ENCODE measurements around the gene FAM83G. TPM values are rescaled to one million over a fixed set of nuclear protein-coding genes. Genes with fewer than 3 reads are reported as not detected.

Gene FAM83G
- total and polyA plus RNA-seq, 8 donors, result 2.9 to 12.1 (median 3.6) TPM

- H3K4me1 ChIP-seq, result peaks cover 0 to 28% of the 10 kb centered on the region in 2 donors
- no peaks in the 10 kb centered on the region for H3K9me3 ChIP-seq
- TF ChIP-seq, protein P1, sequence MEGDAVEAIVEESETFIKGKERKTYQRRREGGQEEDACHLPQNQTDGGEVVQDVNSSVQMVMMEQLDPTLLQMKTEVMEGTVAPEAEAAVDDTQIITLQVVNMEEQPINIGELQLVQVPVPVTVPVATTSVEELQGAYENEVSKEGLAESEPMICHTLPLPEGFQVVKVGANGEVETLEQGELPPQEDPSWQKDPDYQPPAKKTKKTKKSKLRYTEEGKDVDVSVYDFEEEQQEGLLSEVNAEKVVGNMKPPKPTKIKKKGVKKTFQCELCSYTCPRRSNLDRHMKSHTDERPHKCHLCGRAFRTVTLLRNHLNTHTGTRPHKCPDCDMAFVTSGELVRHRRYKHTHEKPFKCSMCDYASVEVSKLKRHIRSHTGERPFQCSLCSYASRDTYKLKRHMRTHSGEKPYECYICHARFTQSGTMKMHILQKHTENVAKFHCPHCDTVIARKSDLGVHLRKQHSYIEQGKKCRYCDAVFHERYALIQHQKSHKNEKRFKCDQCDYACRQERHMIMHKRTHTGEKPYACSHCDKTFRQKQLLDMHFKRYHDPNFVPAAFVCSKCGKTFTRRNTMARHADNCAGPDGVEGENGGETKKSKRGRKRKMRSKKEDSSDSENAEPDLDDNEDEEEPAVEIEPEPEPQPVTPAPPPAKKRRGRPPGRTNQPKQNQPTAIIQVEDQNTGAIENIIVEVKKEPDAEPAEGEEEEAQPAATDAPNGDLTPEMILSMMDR (IDR thresholded peaks at IDR 0.05), result no peak
- intact Hi-C loops (cut with DNase I), result no loop called here
- no peaks in the 10 kb centered on the region for H3K27me3 ChIP-seq
- peaks cover 0 to 23% of the 10 kb centered on the region in 2 donors for H3K36me3 ChIP-seq
- no peak for DNase-seq
- ATAC-seq, result no peak
- no peak overlapping the region for H3K4me3 ChIP-seq
- peak overlapping the region in 1 of 2 donors; percentile 43 for H3K27ac ChIP-seq
Observed at GRCh38 chr17:18968345-18968744, 36.2 kb downstream of the FAM83G start.

DNA sequence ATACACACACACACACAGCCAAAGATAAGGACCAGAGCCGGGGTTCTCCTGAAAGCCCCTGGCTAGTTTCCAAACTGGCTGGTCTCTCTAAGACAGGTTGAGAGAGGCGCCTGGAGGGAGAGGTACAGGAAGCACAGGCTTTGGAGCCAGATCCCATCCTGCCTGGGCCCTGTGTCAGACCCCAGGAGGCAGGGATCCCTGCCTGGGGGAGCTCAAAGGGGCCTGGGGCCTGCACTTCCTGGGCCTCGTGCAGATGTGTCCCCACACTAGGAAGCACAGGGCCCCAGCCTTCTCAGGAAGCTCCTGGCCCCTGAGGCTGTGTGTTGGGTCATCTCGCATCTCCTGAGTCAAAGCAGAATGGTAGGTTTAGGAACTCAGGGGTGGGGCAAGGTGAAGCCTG lies 36.6 kb downstream of the FAM83G start:
- Histone ChIP-seq H3K36me3 (peaks cover 0 to 23% of the 10 kb centered on the region in 2 donors), H3K4me3 (no peak overlapping the region), H3K27ac (peak overlapping the region in 1 of 2 donors; percentile 21), H3K27me3 (no peaks in the 10 kb centered on the region), H3K4me1 (peaks cover 0 to 28% of the 10 kb centered on the region in 2 donors), H3K9me3 (no peaks in the 10 kb centered on the region)
- DNase-seq (peak in 1 of 4 donors; percentile 44), ATAC-seq (no peak)
- TF ChIP-seq, protein P1 (IDR thresholded peaks at IDR 0.05), result no peak
- intact Hi-C loops (cut with DNase I), result no loop called here

DNA sequence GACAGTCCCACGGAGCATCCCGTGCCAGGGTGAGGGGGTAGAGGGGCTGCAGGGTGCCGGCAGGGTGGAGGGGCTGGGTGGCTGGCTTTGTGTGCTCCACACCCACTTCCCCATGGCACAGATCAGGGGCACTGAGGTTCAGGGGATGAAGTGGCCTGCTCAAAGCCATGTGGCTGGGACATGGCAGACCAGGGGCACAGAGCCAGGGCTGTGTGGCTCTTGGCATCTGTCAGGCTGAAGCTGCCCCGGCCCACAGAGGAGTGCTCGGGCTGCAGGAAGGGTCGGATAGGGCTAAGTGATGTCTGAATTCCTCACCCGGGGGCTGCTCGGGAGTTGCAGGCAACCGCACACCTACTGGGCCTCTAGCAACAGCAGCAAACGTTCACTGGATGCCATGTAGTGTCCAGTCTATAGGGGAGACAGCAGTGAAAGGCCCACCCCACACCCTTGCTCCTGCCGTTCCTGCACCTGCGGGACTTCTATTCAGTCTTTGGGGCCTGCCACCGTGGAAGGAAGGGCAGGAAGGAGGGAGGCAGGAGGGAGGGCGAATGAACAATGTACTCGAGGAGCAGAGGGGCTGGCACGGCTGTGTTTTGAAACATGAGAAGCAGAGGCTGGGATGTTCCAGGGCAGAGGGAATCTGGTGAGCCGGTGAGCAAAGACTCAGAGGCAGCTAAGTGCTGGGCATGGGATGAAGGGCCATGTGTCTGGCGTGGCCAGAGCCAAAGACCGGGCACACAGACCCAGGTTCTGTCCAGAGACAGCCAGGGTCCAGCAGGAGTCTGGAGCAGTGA lies 37.5 kb downstream of the FAM83G start:
- DNase-seq (peak in 1 of 4 donors; percentile 40), ATAC-seq (no peak)
- H3K27ac ChIP-seq, result no peak overlapping the region
- H3K4me3 ChIP-seq, result no peak overlapping the region
- intact Hi-C loops (cut with DNase I), result no loop called here
- TF ChIP-seq, protein P1 (IDR thresholded peaks at IDR 0.05), result no peak
- H3K36me3 ChIP-seq, result peaks cover 0 to 21% of the 10 kb centered on the region in 2 donors
- peaks cover 0 to 28% of the 10 kb centered on the region in 2 donors for H3K4me1 ChIP-seq
- no peaks in the 10 kb centered on the region for H3K27me3 ChIP-seq
- no peaks in the 10 kb centered on the region for H3K9me3 ChIP-seq

GRCh38 chr17:18965530-18966236 lies 38.9 kb downstream of the FAM83G start:
- H3K4me1 ChIP-seq, result peaks cover 0 to 28% of the 10 kb centered on the region in 2 donors
- peaks cover 0 to 7% of the 10 kb centered on the region in 2 donors for H3K36me3 ChIP-seq
- H3K27ac ChIP-seq, result no peak overlapping the region
- TF ChIP-seq, protein P1 (IDR thresholded peaks at IDR 0.05), result no peak
- intact Hi-C loops (cut with DNase I), result no loop called here
- no peaks in the 10 kb centered on the region for H3K27me3 ChIP-seq
- DNase-seq (peak in 1 of 4 donors; percentile 40), ATAC-seq (no peak)
- H3K4me3 ChIP-seq, result no peak overlapping the region
- no peaks in the 10 kb centered on the region for H3K9me3 ChIP-seq

GRCh38 chr17:18964550-18964949 lies 40.0 kb downstream of the FAM83G start:
- H3K36me3 ChIP-seq, result no peaks in the 10 kb centered on the region
- ATAC-seq, result no peak
- no peaks in the 10 kb centered on the region for H3K27me3 ChIP-seq
- TF ChIP-seq, protein P1 (IDR thresholded peaks at IDR 0.05), result no peak
- no peaks in the 10 kb centered on the region for H3K9me3 ChIP-seq
- DNase-seq, result peak in 1 of 4 donors; percentile 34
- H3K27ac ChIP-seq, result no peak overlapping the region
- H3K4me1 ChIP-seq, result peaks cover 0 to 22% of the 10 kb centered on the region in 2 donors
- H3K4me3 ChIP-seq, result no peak overlapping the region
- intact Hi-C loops (cut with DNase I), result no loop called here

Measured in left lung (tissue), 10 donors.